ENCODE measurements around the gene BRS3.

The BRS3 gene

GRCh38 chrX:136496186-136496763, 8.5 kb downstream of the BRS3 start:
- no peak for DNase-seq

GRCh38 chrX:136496764-136497555, 9.2 kb downstream of the BRS3 start:
- peak; percentile 86 for DNase-seq

- DNase-seq: no peak
Measured at GRCh38 chrX:136497556-136498052, 9.9 kb downstream of the BRS3 start, which contains the start of gene HTATSF1. Gene HTATSF1, plus strand, starts transcription at chrX:136497592. Its CDS starts 93 bp downstream, at chrX:136497685.

- no peak for DNase-seq
Measured at GRCh38 chrX:136519069-136519468, 31.3 kb downstream of the BRS3 start.

- no peak for DNase-seq
Measured at GRCh38 chrX:136523770-136524169, 36.0 kb downstream of the BRS3 start.

- DNase-seq: no peak
Measured at GRCh38 chrX:136525738-136526606, 38.2 kb downstream of the BRS3 start.

- no peak for DNase-seq
Measured at GRCh38 chrX:136528645-136529315, 41.0 kb downstream of the BRS3 start.

- no peak for DNase-seq
Measured at GRCh38 chrX:136529795-136530194, 42.0 kb downstream of the BRS3 start.

GRCh38 chrX:136531951-136532350, 44.2 kb downstream of the BRS3 start, which contains the start of gene VGLL1:
Gene VGLL1, plus strand, starts transcription at chrX:136532215. Its CDS starts 3,806 bp downstream, at chrX:136536021.
- no peak for DNase-seq

- DNase-seq: no peak
Measured at GRCh38 chrX:136534131-136534530, 46.4 kb downstream of the BRS3 start.

- DNase-seq: no peak
Measured at GRCh38 chrX:136538811-136539210, 51.1 kb downstream of the BRS3 start.

- DNase-seq: no peak
Measured at GRCh38 chrX:136540226-136540625, 52.5 kb downstream of the BRS3 start.

GRCh38 chrX:136541294-136541693, 53.5 kb downstream of the BRS3 start:
- no peak for DNase-seq

GRCh38 chrX:136542281-136542680, 54.5 kb downstream of the BRS3 start:
- DNase-seq: no peak

All from stimulated activated CD4-positive, alpha-beta T cell treated with anti-CD3 and anti-CD28 coated beads, Interleukin-4, amount 100 ng/mL, for 24 hours (primary cell).